ENCODE data around the gene FXYD4.

FXYD4 gene

DNA sequence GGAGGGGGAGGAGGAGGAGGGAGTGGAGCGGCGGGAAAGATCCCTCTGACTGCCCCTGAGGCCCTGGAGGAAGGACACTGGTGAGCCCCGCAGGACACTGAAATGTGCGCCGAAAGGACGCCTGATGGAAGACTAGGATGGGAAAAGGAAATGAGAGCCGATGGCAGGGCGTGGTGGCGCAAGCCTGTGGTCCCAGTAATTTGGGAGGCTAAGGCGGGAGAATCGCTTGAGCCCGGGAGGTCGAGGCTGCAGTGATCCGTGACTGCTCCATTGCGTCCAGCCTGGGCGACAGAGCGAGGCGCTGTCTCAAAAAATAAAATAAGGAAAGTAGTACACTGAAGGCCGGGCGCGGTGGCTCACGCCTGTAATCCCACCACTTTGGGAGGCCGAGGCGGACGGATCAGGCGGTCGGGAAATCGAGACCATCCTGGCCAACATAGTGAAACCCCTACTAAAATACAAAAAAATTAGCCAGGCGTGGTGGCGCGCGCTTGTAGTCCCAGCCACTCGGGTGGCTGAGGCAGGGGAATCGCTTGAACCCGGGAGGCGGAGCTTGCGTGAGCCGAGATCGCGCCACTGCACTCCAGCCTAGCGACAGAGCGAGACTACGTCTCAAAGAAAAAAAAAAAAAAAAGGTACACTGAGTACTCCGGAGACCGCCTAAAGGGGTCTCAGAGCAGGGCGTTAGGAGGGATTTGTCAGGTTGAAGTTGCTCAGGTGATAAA, 38.1 kb downstream of the FXYD4 start:
- DNase-seq (ENCODE audit: low spot score), result no peak
- peak overlapping the region; percentile 91 for H3K4me3 ChIP-seq
- peak overlapping the region; percentile 95 to 97 for H3K27ac ChIP-seq
- TF ChIP-seq, protein P1, sequence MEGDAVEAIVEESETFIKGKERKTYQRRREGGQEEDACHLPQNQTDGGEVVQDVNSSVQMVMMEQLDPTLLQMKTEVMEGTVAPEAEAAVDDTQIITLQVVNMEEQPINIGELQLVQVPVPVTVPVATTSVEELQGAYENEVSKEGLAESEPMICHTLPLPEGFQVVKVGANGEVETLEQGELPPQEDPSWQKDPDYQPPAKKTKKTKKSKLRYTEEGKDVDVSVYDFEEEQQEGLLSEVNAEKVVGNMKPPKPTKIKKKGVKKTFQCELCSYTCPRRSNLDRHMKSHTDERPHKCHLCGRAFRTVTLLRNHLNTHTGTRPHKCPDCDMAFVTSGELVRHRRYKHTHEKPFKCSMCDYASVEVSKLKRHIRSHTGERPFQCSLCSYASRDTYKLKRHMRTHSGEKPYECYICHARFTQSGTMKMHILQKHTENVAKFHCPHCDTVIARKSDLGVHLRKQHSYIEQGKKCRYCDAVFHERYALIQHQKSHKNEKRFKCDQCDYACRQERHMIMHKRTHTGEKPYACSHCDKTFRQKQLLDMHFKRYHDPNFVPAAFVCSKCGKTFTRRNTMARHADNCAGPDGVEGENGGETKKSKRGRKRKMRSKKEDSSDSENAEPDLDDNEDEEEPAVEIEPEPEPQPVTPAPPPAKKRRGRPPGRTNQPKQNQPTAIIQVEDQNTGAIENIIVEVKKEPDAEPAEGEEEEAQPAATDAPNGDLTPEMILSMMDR (IDR thresholded peaks at IDR 0.05), result no peak

DNA sequence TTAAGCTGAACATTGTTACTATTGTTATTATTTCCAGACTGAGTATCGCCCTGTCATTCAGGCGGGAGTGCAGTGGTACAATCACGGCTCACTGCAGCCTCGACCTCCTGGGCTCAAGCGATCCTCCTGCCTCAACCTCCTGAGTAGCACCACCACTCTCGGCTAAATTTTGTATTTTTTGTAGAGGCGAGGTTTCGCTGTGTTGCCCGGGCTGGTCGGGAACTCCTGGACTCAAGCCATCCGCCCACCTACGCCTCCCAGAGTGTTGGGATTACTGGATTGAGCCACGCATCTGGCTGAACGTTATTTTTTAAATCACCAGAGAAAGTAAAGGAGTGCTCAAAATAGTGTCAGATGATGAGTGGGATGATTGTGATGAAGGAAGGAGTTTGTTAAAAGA, 38.9 kb downstream of the FXYD4 start:
- TF ChIP-seq, protein P1 (IDR thresholded peaks at IDR 0.05), result no peak
- H3K27ac ChIP-seq, result no peak overlapping the region
- DNase-seq (ENCODE audit: low spot score), result no peak
- no peak overlapping the region for H3K4me3 ChIP-seq

DNA sequence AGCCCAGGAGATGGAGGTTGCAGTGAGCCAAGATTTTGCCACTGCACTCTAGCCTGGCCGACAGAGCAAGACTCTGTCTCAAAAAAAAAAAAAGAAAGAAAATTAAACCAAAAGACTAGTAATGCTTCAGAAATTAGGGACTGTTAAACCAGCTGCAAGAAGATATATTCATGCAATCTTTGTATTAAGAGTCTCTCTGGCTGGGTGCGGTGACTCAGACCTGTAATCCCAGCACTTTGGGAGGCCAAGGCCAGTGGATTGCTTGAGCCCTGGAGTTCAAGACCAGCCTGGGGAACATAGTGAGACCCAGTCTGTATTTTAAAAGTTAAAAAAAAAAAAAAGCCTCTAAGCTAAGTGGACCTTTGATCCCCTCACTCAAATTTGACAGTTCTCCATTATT, 40.1 kb downstream of the FXYD4 start:
- no peak for DNase-seq (ENCODE audit: low spot score)
- no peak overlapping the region for H3K27ac ChIP-seq
- H3K4me3 ChIP-seq, result no peak overlapping the region
- TF ChIP-seq, protein P1 (IDR thresholded peaks at IDR 0.05), result no peak

DNA sequence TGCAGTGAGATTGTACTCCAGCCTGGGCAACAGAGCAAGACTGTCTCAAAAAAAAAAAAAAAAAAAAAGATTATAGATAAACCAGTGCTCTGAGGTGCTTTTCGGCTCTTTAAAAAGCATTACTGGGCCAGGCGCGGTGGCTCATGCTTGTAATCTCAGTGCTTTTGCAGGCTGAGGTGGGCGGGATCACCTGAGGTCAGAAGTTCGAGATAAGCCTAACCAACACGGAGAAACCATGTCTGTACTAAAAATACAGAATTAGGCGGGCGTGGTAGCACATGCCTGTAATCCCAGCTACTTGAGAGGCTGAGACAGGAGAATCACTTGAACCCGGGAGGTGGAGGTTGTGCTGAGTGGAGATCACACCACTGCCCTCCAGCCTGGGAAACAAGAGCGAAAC, 44.1 kb downstream of the FXYD4 start:
- no peak for DNase-seq (ENCODE audit: low spot score)
- H3K4me3 ChIP-seq, result no peak overlapping the region
- TF ChIP-seq, protein P1 (IDR thresholded peaks at IDR 0.05), result no peak
- no peak overlapping the region for H3K27ac ChIP-seq

DNA sequence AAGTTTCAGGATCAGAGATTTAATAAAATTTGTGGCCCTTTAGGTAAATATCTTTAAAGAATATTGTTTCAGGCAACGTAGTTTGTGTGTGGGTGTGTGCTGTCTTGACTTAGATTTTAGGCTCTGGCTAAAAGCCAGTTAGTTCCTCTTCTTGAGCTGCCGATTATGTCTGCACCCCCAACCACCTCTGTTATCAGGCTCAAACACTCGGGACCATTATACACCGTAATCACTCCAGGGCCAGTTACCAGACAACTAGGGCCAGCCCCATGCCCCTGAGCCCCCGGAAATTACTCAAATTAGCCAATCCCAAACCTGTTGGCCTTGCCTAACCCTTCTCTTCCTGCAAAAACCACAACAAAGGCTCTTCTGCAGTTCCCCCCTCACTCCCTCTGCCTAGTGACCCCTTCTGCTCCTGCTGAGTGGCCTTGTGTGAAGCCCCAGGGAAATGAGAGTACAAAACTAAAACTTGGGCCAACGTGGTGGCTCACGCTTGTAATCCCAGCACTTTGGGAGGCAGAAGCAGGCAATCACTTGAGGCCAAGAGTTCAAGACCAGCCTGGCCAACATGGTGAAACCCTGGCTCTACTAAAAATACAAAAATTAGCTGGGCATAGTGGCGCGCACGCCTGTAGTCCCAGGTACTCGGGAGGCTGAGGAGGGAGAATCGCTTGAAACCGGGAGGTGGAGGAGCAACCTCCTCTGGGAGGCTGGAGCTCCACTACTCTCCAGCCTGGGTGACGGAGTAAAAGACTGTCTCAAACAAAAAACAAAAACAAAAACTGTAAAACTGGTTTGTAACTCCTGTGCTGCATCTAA, 46.7 kb downstream of the FXYD4 start:
- H3K27ac ChIP-seq, result no peak overlapping the region
- DNase-seq (ENCODE audit: low spot score), result no peak
- TF ChIP-seq, protein P1 (IDR thresholded peaks at IDR 0.05), result no peak
- H3K4me3 ChIP-seq, result no peak overlapping the region

DNA sequence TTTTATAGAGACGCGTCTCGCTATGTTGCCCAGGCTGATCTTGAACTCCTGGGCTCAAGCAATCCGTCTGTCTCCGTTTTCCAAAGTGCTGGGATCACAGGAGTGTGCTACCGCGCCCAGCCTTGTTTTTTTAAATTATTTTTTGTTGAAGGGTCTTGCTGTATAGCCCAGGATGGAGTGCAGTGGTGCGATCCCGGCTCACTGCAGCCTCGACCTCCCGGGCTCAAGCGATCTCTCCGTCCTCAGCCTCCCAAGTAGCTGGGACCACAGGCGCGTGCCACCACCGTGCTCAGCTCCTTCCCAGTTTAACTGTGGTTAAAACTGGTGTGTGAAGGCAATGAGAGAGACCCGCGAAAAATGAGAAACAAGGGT, 48.5 kb downstream of the FXYD4 start:
- DNase-seq (ENCODE audit: low spot score), result no peak
- H3K4me3 ChIP-seq, result peak overlapping the region; percentile 76
- TF ChIP-seq, protein P1 (IDR thresholded peaks at IDR 0.05), result no peak
- peak overlapping the region; percentile 92 to 97 for H3K27ac ChIP-seq

Data from coronary artery (tissue), 2 donors.